NT2/D1 (cell line): Measurements from ENCODE around the gene IFT57.

Experiments used
- YY1 ChIP-seq: IDR thresholded peaks from 2 replicates; pipeline ENCODE4 v1.6.1; 2011; ENCODE audit not compliant: insufficient read length, insufficient read depth
- ZNF274 ChIP-seq: IDR thresholded peaks from 2 replicates; pipeline ENCODE4 v1.6.1; 2011; ENCODE audit warnings: mild to moderate bottlenecking, low read depth, low read length

GRCh38 chr3:108130236-108130635 lies 92.0 kb downstream of the IFT57 start:
- TF ChIP-seq YY1 (no peak), ZNF274 (no peak)
